CD4-positive, alpha-beta T cell treated with Interleukin-4 for 1 hour (primary cell): ENCODE measurements around the gene LIM2.

Experiments used
- DNase-seq, 2 donors: peaks; one replicate each; pipeline ENCODE4 v3.0.0-alpha.2; 2020 to 2022

The LIM2 gene

GRCh38 chr19:51338563-51339312 lies 49.0 kb downstream of the LIM2 start:
- peak; percentile 84 to 85 for DNase-seq

- DNase-seq, result no peak
Observed at GRCh38 chr19:51337861-51338562, 49.8 kb downstream of the LIM2 start.

DNA sequence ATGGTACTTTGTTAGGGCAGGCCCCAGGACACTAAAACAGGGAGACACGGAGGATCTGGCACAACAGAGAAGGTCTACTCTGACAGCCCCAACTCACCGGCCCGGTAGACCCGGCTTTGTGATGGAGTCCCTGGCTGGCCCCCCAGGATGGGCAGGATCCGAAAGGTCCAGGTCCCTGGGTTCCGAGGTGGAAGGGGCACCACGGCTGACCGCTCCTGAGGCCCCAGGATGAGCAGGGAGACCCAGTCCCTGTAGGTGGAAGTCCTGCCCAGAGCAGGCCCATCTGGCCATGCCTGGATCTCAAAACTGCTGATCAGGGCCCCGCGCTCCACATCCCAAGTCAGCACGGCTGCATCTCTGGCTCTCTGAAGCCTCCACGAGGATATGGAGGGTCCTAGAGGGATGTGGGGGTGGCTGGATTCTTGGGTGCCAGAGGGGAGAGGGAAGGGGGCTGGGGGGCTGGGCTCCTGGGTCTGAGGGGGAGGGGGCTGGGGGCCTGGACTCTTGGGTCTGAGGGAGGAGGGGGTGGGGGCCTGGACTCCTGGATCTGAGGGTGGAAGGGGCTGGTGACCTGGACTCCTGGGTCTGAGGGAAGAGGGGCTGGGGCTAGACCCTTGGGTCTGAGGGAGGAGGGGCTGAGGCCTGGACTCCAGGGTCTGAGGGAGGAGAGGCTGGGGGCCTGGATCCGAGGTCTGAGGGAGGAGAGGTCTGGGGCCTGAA lies 50.5 kb downstream of the LIM2 start:
- DNase-seq, result no peak

GRCh38 chr19:51333836-51334460 lies 53.8 kb downstream of the LIM2 start:
- DNase-seq, result no peak

- no peak for DNase-seq
Observed at GRCh38 chr19:51331716-51332115, 56.1 kb downstream of the LIM2 start.

DNA sequence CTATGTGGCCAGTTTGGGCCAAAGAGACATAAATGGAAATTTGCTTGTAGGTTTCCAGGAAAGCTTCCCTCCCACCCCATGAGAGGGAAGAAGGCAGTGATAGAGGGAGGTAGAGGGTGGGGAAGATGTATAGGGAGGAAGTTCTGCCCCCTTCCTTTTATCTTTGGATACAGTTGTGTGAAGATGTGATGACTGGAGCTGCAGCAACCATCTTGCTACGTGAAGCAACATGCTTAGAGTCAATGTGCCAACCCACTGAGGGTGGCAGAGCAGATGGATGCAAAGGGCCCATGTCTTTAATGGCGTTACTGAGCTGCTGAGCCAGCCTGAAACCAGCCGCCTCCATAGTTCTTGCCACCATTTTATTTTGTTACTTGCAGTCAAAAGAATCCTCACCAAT lies 56.6 kb downstream of the LIM2 start:
- no peak for DNase-seq

- no peak for DNase-seq
Observed at GRCh38 chr19:51330366-51330765, 57.4 kb downstream of the LIM2 start.
